ENCODE results near the gene DMXL1. TPM values are rescaled to one million over a fixed set of nuclear protein-coding genes. Genes with fewer than 3 reads are reported as not detected.

Gene DMXL1
- total and polyA plus RNA-seq, 4 donors = 10.5 to 69.7 (median 34.3) TPM

DNA sequence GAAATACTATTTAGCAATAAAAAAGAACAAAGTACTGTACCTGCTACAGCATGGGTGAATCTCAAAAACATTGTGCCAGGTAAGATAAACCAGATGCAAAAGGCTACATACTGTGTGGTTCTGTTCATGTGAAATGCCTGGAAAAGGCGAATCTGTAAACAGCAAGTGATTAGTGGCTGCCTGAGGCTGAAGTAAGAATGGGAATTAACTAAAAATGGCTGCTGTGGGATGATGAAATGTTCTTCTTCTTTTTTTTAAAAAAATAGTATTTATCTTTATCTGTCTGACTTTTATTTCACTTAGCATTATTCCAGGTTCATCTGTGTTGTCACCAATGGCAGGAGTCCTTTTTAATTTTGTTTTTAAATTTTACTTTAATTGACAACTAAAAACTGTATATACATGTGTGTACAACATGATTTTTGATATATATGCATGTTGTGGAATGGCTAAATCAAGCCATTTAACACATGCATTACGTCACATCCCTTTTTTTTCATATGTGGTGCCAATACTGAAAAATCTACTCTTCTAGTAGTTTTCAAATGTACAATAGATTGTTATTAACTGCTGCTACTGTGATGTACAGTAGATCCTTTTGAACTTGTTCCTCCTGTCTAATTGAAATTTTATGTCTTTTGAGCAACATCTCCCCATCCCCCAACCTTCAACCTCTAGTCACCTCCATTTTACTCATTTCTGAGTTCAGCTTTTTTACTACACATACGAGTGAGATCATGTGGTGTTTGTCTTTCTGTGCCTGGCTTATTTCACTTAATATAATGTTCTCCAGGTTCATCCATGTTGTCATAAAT lies 222.0 kb downstream of the DMXL1 start:
- ATAC-seq (ENCODE audit: low FRiP score) (no peak), DNase-seq (no peak)
- no peaks in the 10 kb centered on the region for H3K36me3 ChIP-seq (ENCODE audit: control insufficient read depth in 1 of 2, insufficient read depth in 2 of 2, low read length in 1 of 2)
- H3K27ac ChIP-seq (ENCODE audit: low read depth in 1 of 2, low read length in 2 of 2) = no peak overlapping the region
- H3K4me3 ChIP-seq (ENCODE audit: low read length in 2 of 2) = no peak overlapping the region
- WGBS, 2 donors = 87 to 88% methylated on average over 3 of the region's 3 CpGs
- H3K9me3 ChIP-seq (ENCODE audit: control insufficient read depth, low read length) = no peaks in the 10 kb centered on the region
- H3K4me1 ChIP-seq (ENCODE audit: control insufficient read depth in 1 of 2, insufficient read depth in 2 of 2, low read length in 2 of 2) = peaks cover 0 to 4% of the 10 kb centered on the region in 2 donors
- intact Hi-C loops (cut with DNase I) = no loop called here
- no peaks in the 10 kb centered on the region for H3K27me3 ChIP-seq (ENCODE audit: control insufficient read depth in 1 of 2, insufficient read depth in 2 of 2, low read length in 1 of 2)

DNA sequence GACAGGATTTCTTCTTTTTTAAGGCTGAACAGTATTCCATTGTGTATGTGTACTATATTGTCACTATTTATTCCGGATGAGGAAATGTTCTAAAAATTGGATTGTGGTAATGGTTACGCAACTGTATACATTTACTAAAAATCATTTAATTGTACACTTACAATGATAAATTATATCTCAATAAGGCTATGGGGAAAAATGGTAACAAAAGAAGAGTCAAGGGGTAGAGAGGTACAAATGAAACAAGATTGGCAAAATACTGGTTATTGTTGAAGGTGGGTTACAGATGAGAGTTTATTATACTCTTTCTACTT lies 222.6 kb downstream of the DMXL1 start:
- 97 to 99% methylated on average over 2 of the region's 2 CpGs for WGBS, 2 donors
- ATAC-seq (ENCODE audit: low FRiP score) (no peak), DNase-seq (no peak)
- H3K4me3 ChIP-seq (ENCODE audit: low read length in 2 of 2) = no peak overlapping the region
- no peaks in the 10 kb centered on the region for H3K36me3 ChIP-seq (ENCODE audit: control insufficient read depth in 1 of 2, insufficient read depth in 2 of 2, low read length in 1 of 2)
- no peaks in the 10 kb centered on the region for H3K27me3 ChIP-seq (ENCODE audit: control insufficient read depth in 1 of 2, insufficient read depth in 2 of 2, low read length in 1 of 2)
- intact Hi-C loops (cut with DNase I) = no loop called here
- no peaks in the 10 kb centered on the region for H3K9me3 ChIP-seq (ENCODE audit: control insufficient read depth, low read length)
- peaks cover 0 to 4% of the 10 kb centered on the region in 2 donors for H3K4me1 ChIP-seq (ENCODE audit: control insufficient read depth in 1 of 2, insufficient read depth in 2 of 2, low read length in 2 of 2)
- no peak overlapping the region for H3K27ac ChIP-seq (ENCODE audit: low read depth in 1 of 2, low read length in 2 of 2)

Small RNAs within 50 kb of the gene (microRNA-seq; reads per million reads assigned to microRNA genes)
- 0 reads per million in 2 donors for gene MIR5706

Other genes with a start within 250 kb of the DMXL1 start
- 1 to 10 TPM; 4.1 to 6.3 TPM for gene DTWD2, start 82.5 kb upstream of the DMXL1 start, total RNA-seq
- gene DTWD2, start 82.5 kb upstream of the DMXL1 start, polyA plus RNA-seq = 1 to 10 TPM in 1 of 2 donors, under 1 TPM in 1; 0.88 to 1.5 TPM

Measured in aorta (tissue), 5 donors.